HL-60/S4 treated with retinoic acid at 250 ng/mL for 4 days and 3 days (cell line): Measurements from ENCODE around the gene DUSP7.

Experiments
- in situ Hi-C: fragments of 300-500 bp; cut with MboI; formaldehyde crosslinking; loops from 2 replicates; pipeline ENCODE4 v1.7.0; 2022; ENCODE audit warnings: low sequenced_read_pairs

Gene DUSP7

GRCh38 chr3:52013802-52014598 lies 42.4 kb downstream of the DUSP7 start:
- in situ Hi-C loops: loop anchor here (10.0 kb wide), 1 partner anchor 111 kb away; no protein-coding TSS in a partner anchor

GRCh38 chr3:52012699-52013098 lies 43.7 kb downstream of the DUSP7 start:
- in situ Hi-C loops: loop anchor here (10.0 kb wide), 1 partner anchor 112 kb away; no protein-coding TSS in a partner anchor

- in situ Hi-C loops: loop anchor here (10.0 kb wide), 1 partner anchor 114 kb away; no protein-coding TSS in a partner anchor
These were observed 45.9 kb downstream of the DUSP7 start for GRCh38 chr3:52010431-52010830.

- in situ Hi-C loops: no loop called here
These were observed 49.1 kb downstream of the DUSP7 start for GRCh38 chr3:52007291-52007690.

- in situ Hi-C loops: no loop called here
These were observed 49.6 kb downstream of the DUSP7 start for GRCh38 chr3:52006820-52007133.

GRCh38 chr3:52006017-52006819 lies 50.2 kb downstream of the DUSP7 start:
- in situ Hi-C loops: no loop called here

- in situ Hi-C loops: no loop called here
These were observed 50.8 kb downstream of the DUSP7 start for GRCh38 chr3:52005571-52005986.

GRCh38 chr3:52004906-52005395 lies 51.4 kb downstream of the DUSP7 start:
- in situ Hi-C loops: no loop called here

GRCh38 chr3:52004163-52004787 lies 52.1 kb downstream of the DUSP7 start:
- in situ Hi-C loops: no loop called here

GRCh38 chr3:52002748-52003147 lies 53.6 kb downstream of the DUSP7 start:
- in situ Hi-C loops: no loop called here

GRCh38 chr3:52001443-52001974 lies 54.9 kb downstream of the DUSP7 start:
- in situ Hi-C loops: no loop called here

- in situ Hi-C loops: no loop called here
These were observed 56.5 kb downstream of the DUSP7 start for GRCh38 chr3:51999846-52000245.
